ENCODE measurements around the gene RBP3. TPM values are rescaled to one million over a fixed set of nuclear protein-coding genes. Genes with fewer than 3 reads are reported as not detected.

RBP3 gene
- total RNA-seq, 4 donors from 2014 or later, result not detected

DNA sequence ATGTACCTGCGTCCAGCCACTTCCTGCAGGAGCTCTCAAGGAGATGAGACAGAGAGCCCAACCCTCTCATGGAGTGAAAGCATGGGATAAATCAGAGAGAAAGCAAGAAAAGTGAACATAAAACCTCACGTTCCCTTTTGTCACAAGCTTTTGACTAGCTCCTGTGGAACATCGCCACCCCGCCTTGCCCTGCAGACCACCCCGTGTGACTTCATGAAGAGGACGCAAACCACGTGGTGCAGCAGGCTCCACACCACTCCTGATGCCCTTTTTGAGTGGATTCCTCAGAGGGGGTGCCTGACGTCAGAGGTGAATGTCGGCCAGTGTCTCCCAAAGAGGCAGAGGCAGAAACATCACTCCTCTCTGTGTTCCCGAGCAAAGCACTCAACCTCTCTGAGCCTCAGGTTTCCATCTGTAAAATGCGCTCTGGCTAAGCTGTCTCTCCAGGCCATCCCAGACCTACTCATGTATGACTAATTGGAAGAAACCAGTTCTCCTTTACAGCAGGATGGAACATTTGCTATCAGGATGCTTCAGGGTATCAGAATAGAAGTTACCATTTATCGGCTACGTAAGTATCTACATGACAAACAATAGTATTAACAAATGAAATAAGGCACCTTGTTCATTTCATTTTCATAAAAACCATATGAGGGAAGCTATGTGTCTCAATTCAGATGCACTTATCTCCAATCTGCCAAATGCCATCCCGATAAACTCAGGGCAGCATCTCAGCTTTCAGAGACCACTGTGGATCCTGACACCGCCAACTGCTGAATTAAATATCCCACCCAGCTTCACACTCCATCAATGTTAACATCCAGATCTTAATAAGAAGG is 30.7 kb downstream of the RBP3 start:
- no peak overlapping the region for H3K27ac ChIP-seq
- no peaks in the 10 kb centered on the region for H3K27me3 ChIP-seq
- TF ChIP-seq POLR2A (IDR thresholded peaks at IDR 0.05) (no peak), CTCF (IDR thresholded peaks at IDR 0.05) (no peak)
- no peaks in the 10 kb centered on the region for H3K9me3 ChIP-seq
- no peak overlapping the region for H3K4me3 ChIP-seq
- H3K36me3 ChIP-seq, result no peaks in the 10 kb centered on the region
- no peak for DNase-seq
- intact Hi-C loops (cut with DNase I; ENCODE audit: low total_unique reads), result no loop called here
- peaks cover 0 to 5% of the 10 kb centered on the region in 2 donors for H3K4me1 ChIP-seq

DNA sequence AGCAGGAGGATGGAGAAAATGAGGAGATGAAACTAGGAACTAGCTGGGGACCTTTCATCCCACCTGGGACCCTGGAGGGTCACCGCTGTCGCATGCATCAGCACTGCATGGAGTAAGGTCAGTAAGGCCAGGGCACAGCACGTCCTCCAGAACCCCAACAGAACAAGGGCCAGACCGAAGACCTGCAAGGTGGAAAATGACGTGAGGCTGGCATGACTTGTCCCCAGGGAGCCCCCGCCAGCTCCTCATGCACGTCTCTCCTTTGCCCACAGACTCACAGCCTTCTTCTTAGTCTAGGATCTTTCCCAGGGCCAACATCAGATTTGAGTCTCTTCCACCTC is 31.3 kb downstream of the RBP3 start:
- Histone ChIP-seq H3K36me3 (no peaks in the 10 kb centered on the region), H3K27me3 (no peaks in the 10 kb centered on the region), H3K9me3 (no peaks in the 10 kb centered on the region), H3K27ac (no peak overlapping the region), H3K4me1 (peaks cover 0 to 5% of the 10 kb centered on the region in 2 donors), H3K4me3 (no peak overlapping the region)
- DNase-seq, result no peak
- intact Hi-C loops (cut with DNase I; ENCODE audit: low total_unique reads), result no loop called here
- no peak for TF ChIP-seq POLR2A (IDR thresholded peaks at IDR 0.05)
- TF ChIP-seq CTCF (IDR thresholded peaks at IDR 0.05), result no peak

GRCh38 chr10:47379901-47380300 is 31.7 kb downstream of the RBP3 start:
- Histone ChIP-seq H3K4me3 (no peak overlapping the region), H3K27me3 (no peaks in the 10 kb centered on the region), H3K9me3 (no peaks in the 10 kb centered on the region), H3K36me3 (no peaks in the 10 kb centered on the region), H3K4me1 (peaks cover 0 to 4% of the 10 kb centered on the region in 2 donors), H3K27ac (no peak overlapping the region)
- DNase-seq, result no peak
- no peak for TF ChIP-seq CTCF (IDR thresholded peaks at IDR 0.05)
- TF ChIP-seq POLR2A (IDR thresholded peaks at IDR 0.05), result no peak
- intact Hi-C loops (cut with DNase I; ENCODE audit: low total_unique reads), result no loop called here

DNA sequence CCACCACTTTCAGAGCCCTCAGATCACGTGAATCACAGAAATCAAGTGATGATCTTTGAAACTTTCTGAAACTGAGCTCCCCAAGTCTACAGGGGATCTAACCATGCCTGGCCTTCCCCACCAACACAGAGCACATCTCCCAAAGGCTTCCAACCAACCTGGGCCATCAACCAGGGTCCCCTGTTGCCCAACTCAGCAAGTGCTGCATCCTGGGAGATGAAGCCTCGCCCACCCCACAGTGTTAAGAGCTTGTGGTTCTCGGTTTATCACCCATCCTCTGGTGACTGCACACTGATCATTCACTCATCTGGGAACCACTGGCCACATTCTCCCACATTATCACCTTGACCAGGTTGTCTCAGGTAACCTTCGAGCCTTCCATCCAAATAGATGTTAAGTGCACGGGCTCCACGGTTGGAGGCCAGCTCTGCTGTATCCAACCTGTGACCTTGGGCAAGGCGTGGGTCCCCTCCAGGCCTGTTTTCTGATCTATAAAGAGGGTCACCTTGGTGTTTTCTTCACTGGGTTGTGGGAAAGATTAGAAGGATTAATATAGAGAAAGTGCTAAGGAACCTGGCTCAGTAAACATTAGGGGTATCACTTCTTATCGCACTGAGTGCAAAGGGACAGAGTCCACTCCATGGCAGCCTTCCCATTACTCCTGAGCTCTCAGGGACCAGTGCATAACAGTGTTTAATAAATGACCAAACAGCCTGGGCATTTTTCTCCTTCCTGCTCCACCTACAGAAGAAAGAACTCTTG is 32.4 kb downstream of the RBP3 start:
- Histone ChIP-seq H3K27ac (no peak overlapping the region), H3K9me3 (no peaks in the 10 kb centered on the region), H3K36me3 (no peaks in the 10 kb centered on the region), H3K4me1 (no peaks in the 10 kb centered on the region), H3K4me3 (no peak overlapping the region), H3K27me3 (no peaks in the 10 kb centered on the region)
- TF ChIP-seq POLR2A (IDR thresholded peaks at IDR 0.05), result no peak
- TF ChIP-seq CTCF (IDR thresholded peaks at IDR 0.05), result no peak
- no peak for DNase-seq
- intact Hi-C loops (cut with DNase I; ENCODE audit: low total_unique reads), result no loop called here

- Histone ChIP-seq H3K27me3 (no peaks in the 10 kb centered on the region), H3K36me3 (no peaks in the 10 kb centered on the region), H3K4me3 (no peak overlapping the region), H3K27ac (no peak overlapping the region), H3K9me3 (no peaks in the 10 kb centered on the region), H3K4me1 (no peaks in the 10 kb centered on the region)
- intact Hi-C loops (cut with DNase I; ENCODE audit: low total_unique reads), result no loop called here
- DNase-seq, result no peak
- no peak for TF ChIP-seq POLR2A (IDR thresholded peaks at IDR 0.05)
- TF ChIP-seq CTCF (IDR thresholded peaks at IDR 0.05), result no peak
Observed at GRCh38 chr10:47381103-47381395, 32.9 kb downstream of the RBP3 start.

Data from uterus (tissue), 4 donors.